Right lobe of liver (tissue), 6 donors: Measurements from ENCODE around the gene TAMALIN. TPM values are rescaled to one million over a fixed set of nuclear protein-coding genes. Genes with fewer than 3 reads are reported as not detected.

Experiments used
- ATAC-seq, 4 donors: fragments of 200-7000 bp; cut with Tn5 transposase; one replicate each; pipeline ENCODE4 v1.9.1; 2020; ENCODE audit warnings: mild to moderate bottlenecking in 4 of 4, moderate library complexity in 4 of 4
- DNase-seq, 3 donors: peaks; one replicate each; pipeline ENCODE4 v3.0.0-alpha.2; 2020
- H3K27ac ChIP-seq, 3 donors: fragments of 200-600 bp; one replicate each; pipeline ENCODE4 v1.8.0; 2022
- H3K27me3 ChIP-seq, 2 donors: fragments of 200-600 bp; one replicate each; pipeline ENCODE4 v1.8.0; 2022
- H3K36me3 ChIP-seq, 4 donors: fragments of 200-600 bp; sonication (generic) in 1 of 4; one replicate each; pipeline versions ENCODE4 v1.5.1 to v1.8.0; 2017 to 2022; ENCODE audit warnings: control low read depth in 1 of 4
- H3K4me1 ChIP-seq, 4 donors: fragments of 200-600 bp; sonication (generic) in 1 of 4; one replicate each; pipeline versions ENCODE4 v1.5.1 to v1.8.0; 2017 to 2022; ENCODE audit warnings: control low read depth in 1 of 4
- H3K4me3 ChIP-seq, 3 donors: fragments of 200-600 bp; one replicate each; pipeline ENCODE4 v1.8.0; 2022
- H3K9me3 ChIP-seq, 4 donors: fragments of 200-600 bp; sonication (generic) in 1 of 4; one replicate each; pipeline versions ENCODE4 v1.5.1 to v1.8.0; 2017 to 2022; ENCODE audit warnings: control low read depth in 1 of 4
- POLR2A ChIP-seq: fragments of 450-650 bp; IDR thresholded peaks from one replicate; pipeline ENCODE4 v1.6.1; 2017; ENCODE audit warnings: antibody characterized with exemption, mild to moderate bottlenecking
- WGBS: methylation state at CpG from one replicate; pipeline ENCODE4 v1.1.6; 2018; ENCODE audit warnings: low coverage, low lambda C conversion rate; ENCODE audit not compliant: insufficient coverage; ENCODE audit errors: missing lambda C conversion rate; 5-methylcytosine and 5-hydroxymethylcytosine counted together
- intact Hi-C, 2 donors: fragments of 100-400 bp; cut with DNase I; formaldehyde crosslinking; loops; one replicate each; pipeline versions ENCODE4 v1.11.2 to v1.14.1; 2022
- total RNA-seq, 6 experiments: library from RNA; depleted of rRNA in 2 of 6; stranded (reverse); fragments of >200 nt in 2 of 6; fragmentation: NEBNext Ultra II Directional in 3 of 6; extraction: Animal tissue kit (Norgen Biotek cat#: 25700) in 3 of 6; gene quantifications; one replicate each; pipeline versions ENCODE4 v1.1.0 to v1.2.4, GENCODE V29; 2016 to 2023
- TF ChIP-seq, protein P1 (sequence below), 4 donors: fragments of 200-600 bp in 3 of 4; fragments of 450-650 bp in 1 of 4; IDR thresholded peaks; one replicate each; pipeline versions ENCODE4 v1.5.1 to v1.8.0; 2016 to 2022; ENCODE audit warnings: antibody characterized with exemption in 4 of 4, mild to moderate bottlenecking in 2 of 4
- donor health status: DM: no; HTN: yes; CAD: no.
- donor health status: DM: no; HTN: no; CAD: no.
- donor health status: DM: no; HTN: no; CAD: no.
- donor health status: DM: no; HTN: yes; CAD: no.
- donor health status: DM: no; HTN: yes; CAD: no.

TAMALIN gene
- total RNA-seq, 6 experiments from 2014 or later, result 2.9 to 6.5 (median 3.9) TPM

DNA sequence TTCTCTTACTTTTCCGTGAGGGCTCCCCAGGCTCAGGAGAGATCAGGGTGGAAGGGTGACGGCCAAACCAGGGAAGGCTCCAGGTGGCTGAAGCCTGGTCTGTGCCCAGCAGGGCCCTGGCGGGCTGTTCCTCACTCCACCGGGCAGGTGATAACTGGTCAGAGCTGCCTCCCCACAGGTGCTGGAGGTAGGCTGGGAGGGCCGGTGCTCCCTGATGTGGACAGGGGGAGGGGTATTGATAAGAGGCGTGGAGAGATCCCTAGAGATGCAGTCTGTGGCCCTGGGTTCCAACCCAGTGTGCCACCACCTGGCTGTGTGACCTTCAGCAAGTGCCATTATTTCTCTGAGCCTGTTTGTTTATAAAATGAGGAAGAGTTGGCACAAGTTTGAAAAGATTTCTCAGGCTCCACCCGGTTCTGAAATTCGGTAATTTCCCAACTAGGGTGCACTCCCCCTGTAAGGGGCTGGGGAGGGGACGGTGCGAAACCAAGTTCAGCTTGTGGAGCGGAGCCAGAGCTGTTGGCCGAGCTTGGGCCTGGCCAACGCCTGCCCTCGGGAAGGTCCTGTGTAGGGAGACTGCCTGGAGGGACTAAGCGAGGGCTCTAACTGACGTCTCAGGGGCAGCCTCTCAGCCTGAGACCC, 43.5 kb downstream of the TAMALIN start:
- Histone ChIP-seq H3K36me3 (no peaks in the 10 kb centered on the region), H3K9me3 (no peaks in the 10 kb centered on the region), H3K27ac (peak overlapping the region; percentile 86 to 91 (median 89)), H3K4me1 (peaks cover 0 to 14% (median 7%) of the 10 kb centered on the region in 4 donors), H3K27me3 (no peaks in the 10 kb centered on the region), H3K4me3 (peak overlapping the region; percentile 52)
- WGBS, result 22% methylated on average over 9 of the region's 16 CpGs
- TF ChIP-seq, protein P1, sequence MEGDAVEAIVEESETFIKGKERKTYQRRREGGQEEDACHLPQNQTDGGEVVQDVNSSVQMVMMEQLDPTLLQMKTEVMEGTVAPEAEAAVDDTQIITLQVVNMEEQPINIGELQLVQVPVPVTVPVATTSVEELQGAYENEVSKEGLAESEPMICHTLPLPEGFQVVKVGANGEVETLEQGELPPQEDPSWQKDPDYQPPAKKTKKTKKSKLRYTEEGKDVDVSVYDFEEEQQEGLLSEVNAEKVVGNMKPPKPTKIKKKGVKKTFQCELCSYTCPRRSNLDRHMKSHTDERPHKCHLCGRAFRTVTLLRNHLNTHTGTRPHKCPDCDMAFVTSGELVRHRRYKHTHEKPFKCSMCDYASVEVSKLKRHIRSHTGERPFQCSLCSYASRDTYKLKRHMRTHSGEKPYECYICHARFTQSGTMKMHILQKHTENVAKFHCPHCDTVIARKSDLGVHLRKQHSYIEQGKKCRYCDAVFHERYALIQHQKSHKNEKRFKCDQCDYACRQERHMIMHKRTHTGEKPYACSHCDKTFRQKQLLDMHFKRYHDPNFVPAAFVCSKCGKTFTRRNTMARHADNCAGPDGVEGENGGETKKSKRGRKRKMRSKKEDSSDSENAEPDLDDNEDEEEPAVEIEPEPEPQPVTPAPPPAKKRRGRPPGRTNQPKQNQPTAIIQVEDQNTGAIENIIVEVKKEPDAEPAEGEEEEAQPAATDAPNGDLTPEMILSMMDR (IDR thresholded peaks at IDR 0.05), result no peak
- TF ChIP-seq POLR2A, result no peak
- intact Hi-C loops, result no loop called here
- ATAC-seq, result peak in 3 of 4 donors; percentile 3 to 31 (median 14)
- DNase-seq, result no peak

DNA sequence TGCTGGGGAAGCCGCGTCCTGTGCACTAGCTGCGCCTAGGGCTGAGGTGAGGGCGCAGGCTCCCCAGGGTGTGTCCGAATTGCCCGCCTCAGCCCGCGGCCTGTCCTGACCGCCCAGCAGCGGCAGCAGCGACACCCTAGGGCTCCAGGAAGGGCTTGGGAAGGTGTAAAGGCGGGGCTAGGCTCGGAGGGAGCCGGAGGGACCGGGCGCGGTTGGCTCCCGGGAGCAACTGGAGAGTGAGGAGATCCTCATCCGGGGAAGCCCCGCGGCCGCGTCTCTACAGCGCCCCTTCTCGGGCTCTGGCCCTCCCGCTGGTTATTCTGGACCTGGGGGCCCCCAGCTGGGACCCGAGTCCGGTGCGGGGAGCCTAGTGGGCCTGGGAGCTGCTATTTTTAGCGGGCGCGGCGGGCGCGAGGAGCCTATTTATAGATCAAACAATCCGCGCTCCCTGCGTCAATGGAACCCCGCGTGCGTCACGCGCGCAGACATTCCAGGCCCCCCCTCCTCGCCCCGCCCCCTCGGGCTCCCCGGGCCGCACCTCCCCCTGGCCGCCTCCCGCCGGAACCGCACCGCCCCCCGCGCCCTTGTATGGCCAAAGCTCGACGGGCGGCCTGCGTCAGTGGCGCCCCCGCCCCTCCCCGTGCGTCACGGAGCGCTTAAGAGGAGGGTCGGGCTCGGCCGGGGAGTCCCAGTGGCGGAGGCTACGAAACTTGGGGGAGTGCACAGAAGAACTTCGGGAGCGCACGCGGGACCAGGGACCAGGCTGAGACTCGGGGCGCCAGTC, 44.2 kb downstream of the TAMALIN start, which contains the start of gene NR4A1:
NR4A1 (plus strand) TSS at position 685 of the 784 bp plus-strand sequence. CDS start 2,887 bp downstream, outside the sequence.
- no peaks in the 10 kb centered on the region for H3K36me3 ChIP-seq
- WGBS, result 1% methylated on average over 17 of the region's 77 CpGs
- TF ChIP-seq, protein P1 (IDR thresholded peaks at IDR 0.05), result peak in 2 of 4 donors; percentile 8 to 13
- peak; percentile 89 for TF ChIP-seq POLR2A
- no peaks in the 10 kb centered on the region for H3K9me3 ChIP-seq
- peak; percentile 78 to 88 (median 87) for ATAC-seq
- no peaks in the 10 kb centered on the region for H3K27me3 ChIP-seq
- H3K27ac ChIP-seq, result peak within 1 kb of the TSS; percentile 86 to 91 (median 89)
- H3K4me3 ChIP-seq, result peak within 1 kb of the TSS; percentile 52
- peak; percentile 95 to 96 (median 96) for DNase-seq
- intact Hi-C loops, result no loop called here
- peaks cover 0 to 14% (median 7%) of the 10 kb centered on the region in 4 donors for H3K4me1 ChIP-seq

DNA sequence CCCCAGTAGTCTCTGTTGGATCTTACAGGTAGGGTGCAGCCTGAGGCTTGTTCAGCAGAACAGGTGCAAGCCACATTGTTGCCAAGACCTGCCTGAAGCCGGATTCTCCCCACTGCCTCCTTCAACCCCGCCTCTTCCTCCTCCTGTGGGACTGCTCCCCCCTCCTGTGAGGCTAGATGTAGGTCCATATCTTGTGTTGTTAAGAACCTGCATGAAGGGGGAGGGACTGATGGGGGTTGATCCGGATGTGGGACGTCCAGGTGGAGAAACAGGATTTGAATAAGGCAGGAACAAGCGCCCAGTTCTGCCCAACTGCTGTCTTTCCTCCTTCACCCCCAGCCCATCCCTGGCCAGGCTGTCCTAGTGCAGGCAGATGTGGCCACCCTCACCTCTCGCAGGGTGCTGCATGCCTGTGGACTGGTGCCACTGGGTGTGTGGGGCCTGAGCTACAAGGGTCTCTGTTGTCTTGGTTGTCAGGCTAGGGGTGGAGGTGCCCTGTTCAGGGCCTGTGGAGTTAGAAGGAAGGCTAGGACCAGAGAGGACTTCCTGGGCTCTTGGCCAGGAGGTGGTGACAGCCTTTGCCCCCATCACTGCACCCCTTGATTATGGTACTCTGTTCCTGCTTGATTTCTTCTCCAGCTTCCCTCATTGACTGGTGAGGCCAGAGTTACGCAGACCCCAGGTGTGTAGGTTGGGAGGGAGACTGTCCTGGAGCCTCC, 45.9 kb downstream of the TAMALIN start:
- no peak for ATAC-seq

More for the DNA sequence above, 45.9 kb downstream of the TAMALIN start:
- H3K27me3 ChIP-seq, result no peaks in the 10 kb centered on the region
- peaks cover 0 to 14% (median 7%) of the 10 kb centered on the region in 4 donors for H3K4me1 ChIP-seq
- peak overlapping the region in 1 of 3 donors; percentile 9 for H3K4me3 ChIP-seq
- TF ChIP-seq POLR2A, result no peak
- TF ChIP-seq, protein P1 (IDR thresholded peaks at IDR 0.05), result no peak
- intact Hi-C loops, result no loop called here
- H3K27ac ChIP-seq, result peak overlapping the region in 1 of 3 donors; percentile 8
- WGBS, result 73% methylated on average over 5 of the region's 7 CpGs
- H3K36me3 ChIP-seq, result no peaks in the 10 kb centered on the region
- H3K9me3 ChIP-seq, result no peaks in the 10 kb centered on the region
- DNase-seq, result no peak
